H1 (cell line): ENCODE data around the gene GLCE.

Experiments
- BRCA1 ChIP-seq: IDR thresholded peaks from 2 replicates; pipeline ENCODE4 v1.6.1; 2012; ENCODE audit warnings: low read depth, low read length, improper control_type of control experiment
- CTCF ChIP-seq, 3 experiments: IDR thresholded peaks; 1 replicate in 2 of 3; 2 replicates in 1 of 3; pipeline versions ENCODE4 v1.5.1 to v1.6.1; 2011; ENCODE audit warnings: low read length in 3 of 3, mild to moderate bottlenecking in 3 of 3, inconsistent platforms in 2 of 3, low read depth in 1 of 3, moderate library complexity in 1 of 3; ENCODE audit not compliant: insufficient read depth in 1 of 3; ENCODE audit errors: control extremely low read depth in 1 of 3
- GTF2F1 ChIP-seq: IDR thresholded peaks from 2 replicates; pipeline ENCODE4 v1.6.1; 2012; ENCODE audit warnings: low read depth, low read length, improper control_type of control experiment, borderline replicate concordance
- SIRT6 ChIP-seq: IDR thresholded peaks from one replicate; pipeline ENCODE4 v1.7.1; 2012; ENCODE audit warnings: low read length, inconsistent platforms
- TAF1 ChIP-seq: IDR thresholded peaks from 2 replicates; pipeline ENCODE4 v1.6.1; 2011; ENCODE audit warnings: mild to moderate bottlenecking, low read depth, low read length
- TF ChIP-seq, protein P1 (sequence below): IDR thresholded peaks from 2 replicates; pipeline ENCODE4 v1.6.1; 2011; ENCODE audit warnings: low read length, improper control_type of control experiment

DNA sequence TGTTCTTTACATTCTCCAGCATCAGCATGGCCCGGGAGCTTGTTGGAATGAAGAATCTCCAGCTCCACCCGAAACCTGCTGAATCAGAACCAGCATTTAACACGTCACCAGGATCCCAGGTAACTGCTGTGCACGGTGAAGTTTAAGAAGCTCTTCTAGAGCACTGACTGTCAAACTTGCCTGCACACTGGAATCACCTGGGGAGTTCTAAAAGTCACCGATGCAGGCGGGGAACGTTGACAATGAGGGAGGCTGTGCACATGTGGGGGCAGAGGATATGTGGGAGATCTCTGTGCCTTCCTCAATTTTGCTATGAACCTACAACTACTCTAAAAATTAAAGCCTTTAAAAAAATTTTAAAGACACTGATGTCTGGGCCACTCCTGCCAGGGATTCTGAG lies 119.2 kb downstream of the GLCE start:
- TF ChIP-seq BRCA1 (no peak), TAF1 (no peak), CTCF (IDR thresholded peaks at IDR 0.05; ENCODE audit: control extremely low read depth in 1 of 3, insufficient read depth in 1 of 3, low read depth in 1 of 3, low read length in 3 of 3) (no peak), GTF2F1 (no peak), SIRT6 (no peak)
- TF ChIP-seq, protein P1, sequence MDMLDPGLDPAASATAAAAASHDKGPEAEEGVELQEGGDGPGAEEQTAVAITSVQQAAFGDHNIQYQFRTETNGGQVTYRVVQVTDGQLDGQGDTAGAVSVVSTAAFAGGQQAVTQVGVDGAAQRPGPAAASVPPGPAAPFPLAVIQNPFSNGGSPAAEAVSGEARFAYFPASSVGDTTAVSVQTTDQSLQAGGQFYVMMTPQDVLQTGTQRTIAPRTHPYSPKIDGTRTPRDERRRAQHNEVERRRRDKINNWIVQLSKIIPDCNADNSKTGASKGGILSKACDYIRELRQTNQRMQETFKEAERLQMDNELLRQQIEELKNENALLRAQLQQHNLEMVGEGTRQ, result no peak
